Measurements from ENCODE around the gene ARHGAP25. TPM values are rescaled to one million over a fixed set of nuclear protein-coding genes. Genes with fewer than 3 reads are reported as not detected.

Gene ARHGAP25
- total and polyA plus RNA-seq, 4 donors = 3.5 to 7.0 (median 5.3) TPM

GRCh38 chr2:68695971-68696370, 38.6 kb upstream of the ARHGAP25 start:
- no peaks in the 10 kb centered on the region for H3K36me3 ChIP-seq (ENCODE audit: control insufficient read depth in 4 of 4, insufficient read depth in 3 of 4, low read depth in 1 of 4, low read length in 3 of 4)
- H3K9ac ChIP-seq (ENCODE audit: low read depth in 1 of 2, low read length in 2 of 2) = no peak overlapping the region
- no peaks in the 10 kb centered on the region for H3K27me3 ChIP-seq (ENCODE audit: control insufficient read depth in 4 of 4, insufficient read depth in 4 of 4, low read length in 3 of 4)
- TF ChIP-seq HNF4A (conservative IDR thresholded peaks at IDR 0.05) (no peak), RAD21 (IDR thresholded peaks at IDR 0.05) (no peak), MAX (IDR thresholded peaks at IDR 0.05) (no peak), JUND (IDR thresholded peaks at IDR 0.05) (no peak), CTCF (IDR thresholded peaks at IDR 0.05; ENCODE audit: low read depth, low read length, missing input control) (no peak), REST (IDR thresholded peaks at IDR 0.05) (no peak), EGR1 (IDR thresholded peaks at IDR 0.05; ENCODE audit: low read depth in 2 of 2) (no peak), FOXA2 (IDR thresholded peaks at IDR 0.05) (no peak), SP1 (IDR thresholded peaks at IDR 0.05) (no peak), ZBTB33 (IDR thresholded peaks at IDR 0.05) (no peak), NR2F2 (IDR thresholded peaks at IDR 0.05) (no peak), FOXA1 (IDR thresholded peaks at IDR 0.05) (no peak), ATF3 (IDR thresholded peaks at IDR 0.05) (no peak), TAF1 (conservative IDR thresholded peaks at IDR 0.05) (no peak), HNF4G (IDR thresholded peaks at IDR 0.05) (no peak), GABPA (IDR thresholded peaks at IDR 0.05 in 1 of 2, conservative IDR thresholded peaks at IDR 0.05 in 1 of 2) (no peak), RXRA (IDR thresholded peaks at IDR 0.05) (no peak), YY1 (IDR thresholded peaks at IDR 0.05) (no peak)
- no peaks in the 10 kb centered on the region for H3K4me1 ChIP-seq (ENCODE audit: control insufficient read depth in 4 of 4, insufficient read depth in 4 of 4, low read length in 3 of 4)
- H3K27ac ChIP-seq (ENCODE audit: low read depth in 1 of 2, low read length in 2 of 2) = no peak overlapping the region
- 85% methylated on average over 4 of the region's 4 CpGs for WGBS
- DNase-seq (ENCODE audit: low spot score) = no peak
- H3K9me3 ChIP-seq (ENCODE audit: control insufficient read depth in 4 of 4, low read length in 3 of 4) = peaks cover 0 to 13% (median 2%) of the 10 kb centered on the region in 4 donors
- no peak overlapping the region for H3K4me3 ChIP-seq (ENCODE audit: low read depth in 1 of 3, low read length in 3 of 3)
